UCSD-AML1 (cell line): ENCODE measurements around the gene VWA7.

ENCODE experiments used
- DNase-seq: peaks from one replicate; lab custom pipeline; 2025; ENCODE audit not compliant: unreplicated experiment; lab: John Stamatoyannopoulos, UW

Gene VWA7

DNA sequence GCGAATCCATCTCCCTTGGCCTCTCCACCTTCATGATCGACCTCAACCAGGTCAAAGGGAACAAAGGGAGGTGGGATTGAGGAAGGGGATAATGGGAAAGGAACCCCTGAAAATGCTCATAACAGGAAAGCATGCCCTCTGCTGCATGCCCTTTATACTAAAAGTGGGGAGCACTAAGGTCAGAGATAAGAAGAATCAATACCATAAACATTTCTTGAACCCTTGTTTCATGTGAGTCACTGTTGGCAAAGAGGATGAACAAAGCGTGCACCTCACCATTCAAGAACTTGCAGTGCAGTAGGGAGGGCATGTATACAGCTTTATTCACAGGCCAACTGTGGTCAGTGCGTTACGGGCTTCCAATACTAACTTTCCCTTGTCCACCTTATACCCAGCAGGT is 16.3 kb downstream of the VWA7 start:
- no peak for DNase-seq

DNA sequence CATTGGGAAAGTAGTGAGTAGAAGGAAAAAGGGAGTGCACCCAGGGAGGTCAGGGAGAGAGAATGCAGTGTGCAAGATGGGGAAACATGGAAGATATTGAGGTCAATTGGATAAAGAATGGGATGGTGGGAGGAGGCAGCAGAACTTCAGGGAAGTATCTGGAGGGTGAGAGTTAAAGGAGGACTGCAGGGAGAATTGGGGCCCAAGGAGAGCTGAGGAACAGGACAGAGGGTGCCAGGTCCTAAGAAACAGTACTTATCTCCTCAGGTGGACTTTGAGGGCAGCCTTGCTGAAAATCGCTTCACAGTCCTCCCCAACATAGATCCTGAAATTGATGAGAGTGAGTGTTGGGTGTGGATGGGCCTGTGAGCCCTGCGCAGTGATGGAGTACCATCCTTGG is 18.8 kb downstream of the VWA7 start:
- DNase-seq: no peak

DNA sequence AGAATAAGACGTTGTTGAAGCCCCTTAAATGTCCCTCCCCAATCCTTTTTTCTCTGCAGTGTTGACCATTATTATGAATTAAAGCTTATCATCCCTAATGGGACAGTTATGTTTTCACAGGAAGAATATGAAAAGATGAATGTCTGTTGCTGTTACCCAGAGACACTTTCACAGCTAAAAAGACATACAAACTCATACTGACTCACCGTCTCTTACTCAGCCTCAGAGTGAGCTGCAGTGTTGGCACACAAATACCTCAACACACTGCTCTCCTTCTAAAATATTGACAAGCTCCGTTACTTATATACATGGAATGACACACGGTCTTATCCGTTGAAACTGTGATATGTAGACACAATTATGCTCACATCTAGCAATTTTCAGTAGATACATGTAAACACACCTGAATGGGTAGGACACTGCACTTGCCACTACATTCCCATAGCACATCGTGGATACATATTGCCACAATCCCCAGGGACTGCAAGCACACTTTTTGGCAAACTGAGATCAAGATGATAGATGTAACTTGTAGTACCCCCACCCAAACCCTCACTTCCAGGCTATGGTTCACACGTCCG is 24.3 kb downstream of the VWA7 start:
- DNase-seq: no peak

DNA sequence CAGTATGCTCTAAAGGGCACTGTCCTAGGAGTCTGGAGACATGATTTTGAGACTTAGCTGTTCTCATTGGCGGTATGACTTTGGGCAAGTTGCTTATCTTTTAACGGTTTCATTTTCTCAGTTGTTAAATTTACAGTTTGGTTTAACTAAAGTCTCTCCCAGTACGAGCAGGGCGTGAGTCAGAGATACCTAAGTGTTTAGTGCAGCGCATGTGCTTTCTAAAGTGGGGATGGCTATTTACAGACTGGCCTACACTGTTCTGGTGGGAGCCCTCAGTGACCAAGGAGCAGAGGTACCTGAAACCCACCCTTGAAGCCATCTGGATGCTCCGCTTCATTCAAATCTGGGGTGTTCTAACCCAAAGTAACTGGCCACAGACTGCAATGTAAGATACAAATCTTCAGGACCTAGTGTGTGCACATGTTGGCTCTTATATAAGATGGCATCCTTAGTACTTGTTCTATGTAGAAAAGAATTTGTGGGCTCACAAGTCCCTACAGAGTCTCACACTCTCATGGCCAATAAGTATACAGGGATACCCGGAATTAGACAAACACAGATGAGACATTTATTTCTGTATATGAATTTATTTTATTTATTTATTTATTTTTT is 26.6 kb downstream of the VWA7 start:
- DNase-seq: no peak

DNA sequence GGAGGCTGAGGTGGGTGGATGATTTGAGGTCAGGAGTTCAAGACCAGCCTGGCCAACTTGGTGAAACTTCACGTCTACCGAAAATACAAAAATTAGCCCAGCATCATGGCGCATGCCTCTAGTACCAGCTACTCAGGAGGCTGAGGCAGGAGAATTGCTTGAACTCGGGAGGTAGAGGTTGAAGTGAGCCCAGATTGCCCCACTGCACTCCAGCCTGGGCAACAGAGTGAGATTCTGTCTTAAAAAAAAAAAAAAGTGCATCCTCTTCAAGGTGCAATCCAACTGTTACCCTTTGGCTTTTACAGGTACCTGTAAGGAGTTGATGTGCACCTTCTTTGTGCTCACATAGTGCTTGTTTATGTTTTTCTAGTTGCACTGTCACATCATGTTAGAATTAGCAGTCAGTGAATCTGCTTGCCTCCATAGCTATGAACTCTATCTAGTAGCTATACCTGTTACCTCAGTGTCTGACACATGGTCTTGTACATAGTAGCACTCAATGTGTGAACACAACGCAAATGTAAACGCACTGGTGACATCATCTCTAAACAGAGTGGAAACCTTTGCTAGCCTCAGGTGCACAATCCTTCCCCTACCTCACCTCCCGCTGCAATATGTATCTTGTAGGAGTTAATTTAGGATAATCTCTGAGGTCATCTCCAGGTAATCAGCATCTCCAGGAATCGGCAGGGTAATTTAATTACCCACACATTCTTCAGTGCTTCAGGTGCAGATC is 27.7 kb downstream of the VWA7 start:
- DNase-seq: no peak

DNA sequence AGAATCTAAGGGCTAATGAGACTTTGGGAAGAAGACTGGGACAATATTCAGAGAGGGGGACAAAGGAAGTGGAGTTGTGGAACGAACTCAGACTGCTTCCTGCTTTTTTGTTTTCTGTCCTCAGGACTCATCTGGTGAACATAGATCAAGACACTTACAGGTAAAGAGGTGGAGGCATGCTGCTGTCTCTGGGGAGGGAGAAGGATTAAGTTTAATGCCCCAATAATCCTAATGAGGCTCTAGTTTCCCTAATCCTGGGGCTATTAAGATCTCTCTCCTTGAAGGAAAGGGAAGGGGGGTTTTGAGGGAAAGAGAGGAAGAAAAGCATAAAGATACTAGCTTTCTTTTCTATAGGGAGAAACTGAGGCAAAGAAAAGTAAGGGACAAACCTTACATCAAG is 32.7 kb downstream of the VWA7 start:
- no peak for DNase-seq

DNA sequence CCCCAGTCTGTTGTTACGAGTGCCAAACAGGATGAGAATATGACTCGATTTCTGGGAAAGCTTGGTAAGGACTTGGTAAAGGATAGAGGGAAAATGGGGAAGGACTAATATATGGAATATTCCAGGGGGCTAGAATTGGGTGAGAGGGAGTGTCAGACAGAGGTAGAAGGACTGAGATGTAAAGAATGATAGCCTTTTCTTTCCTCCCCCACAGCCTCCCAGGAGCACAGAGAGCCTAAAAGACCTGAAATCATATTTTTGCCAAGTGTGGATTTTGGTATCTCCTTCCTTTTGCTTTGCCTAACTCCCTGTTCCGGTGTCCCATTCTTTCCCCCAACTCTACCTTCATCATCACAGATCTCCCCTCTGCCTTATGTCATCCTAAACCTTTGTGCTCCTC is 34.2 kb downstream of the VWA7 start:
- no peak for DNase-seq

DNA sequence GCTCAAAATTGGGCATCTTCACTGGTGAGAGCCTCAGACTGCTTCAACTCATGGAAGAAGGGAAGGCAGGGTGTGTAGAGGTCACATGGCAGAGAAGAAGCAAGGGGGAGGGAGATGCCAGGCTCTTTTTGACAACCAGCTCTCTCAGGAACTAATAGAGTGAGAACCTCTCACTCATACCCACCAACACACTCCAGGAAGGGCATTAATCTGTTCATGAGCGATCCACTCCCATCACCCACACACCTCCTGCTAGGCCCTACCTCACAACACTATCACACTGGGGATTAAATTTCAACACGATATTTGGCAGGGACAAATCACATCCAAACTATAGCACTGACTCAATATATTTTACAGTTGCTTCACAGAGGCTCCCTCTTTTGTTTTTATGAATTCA is 35.3 kb downstream of the VWA7 start:
- DNase-seq: no peak

DNA sequence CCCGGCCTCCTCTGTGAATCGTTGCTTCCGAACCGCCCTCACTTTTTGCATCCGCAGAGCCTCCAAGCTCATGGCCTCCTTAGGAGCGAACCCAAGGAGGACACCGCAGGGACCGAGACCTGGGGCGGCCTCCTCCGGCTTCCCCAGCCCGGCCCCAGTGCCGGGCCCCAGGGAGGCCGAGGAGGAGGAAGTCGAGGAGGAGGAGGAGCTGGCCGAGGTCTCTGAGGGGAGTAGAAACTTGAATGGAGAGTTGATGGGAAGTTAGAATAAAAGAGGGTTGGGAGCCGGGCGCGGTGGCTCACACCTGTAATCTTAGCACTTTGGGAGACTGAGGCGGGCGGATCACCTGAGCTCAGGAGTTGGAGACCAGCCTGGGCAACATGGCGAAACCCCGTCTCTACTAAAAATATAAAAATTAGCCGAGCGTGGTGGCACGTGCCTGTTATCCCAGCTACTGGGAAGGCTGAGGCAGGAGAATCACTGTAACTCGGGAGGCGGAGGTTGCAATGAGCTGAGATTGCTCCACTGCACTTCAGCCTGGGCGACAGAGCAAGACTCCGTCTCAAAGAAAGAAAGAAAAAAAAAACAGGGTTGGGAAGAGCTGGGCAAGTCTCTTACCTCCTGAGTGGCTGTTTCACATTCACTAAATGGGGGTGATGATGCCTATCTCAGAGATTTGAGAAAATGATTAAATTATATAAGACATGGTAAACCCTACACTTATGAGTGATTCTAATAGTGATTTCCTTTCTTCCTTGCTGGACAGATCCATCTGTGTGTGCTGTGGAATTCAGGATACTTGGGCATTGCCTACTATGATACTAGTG is 36.5 kb downstream of the VWA7 start:
- DNase-seq: peak; percentile 71

DNA sequence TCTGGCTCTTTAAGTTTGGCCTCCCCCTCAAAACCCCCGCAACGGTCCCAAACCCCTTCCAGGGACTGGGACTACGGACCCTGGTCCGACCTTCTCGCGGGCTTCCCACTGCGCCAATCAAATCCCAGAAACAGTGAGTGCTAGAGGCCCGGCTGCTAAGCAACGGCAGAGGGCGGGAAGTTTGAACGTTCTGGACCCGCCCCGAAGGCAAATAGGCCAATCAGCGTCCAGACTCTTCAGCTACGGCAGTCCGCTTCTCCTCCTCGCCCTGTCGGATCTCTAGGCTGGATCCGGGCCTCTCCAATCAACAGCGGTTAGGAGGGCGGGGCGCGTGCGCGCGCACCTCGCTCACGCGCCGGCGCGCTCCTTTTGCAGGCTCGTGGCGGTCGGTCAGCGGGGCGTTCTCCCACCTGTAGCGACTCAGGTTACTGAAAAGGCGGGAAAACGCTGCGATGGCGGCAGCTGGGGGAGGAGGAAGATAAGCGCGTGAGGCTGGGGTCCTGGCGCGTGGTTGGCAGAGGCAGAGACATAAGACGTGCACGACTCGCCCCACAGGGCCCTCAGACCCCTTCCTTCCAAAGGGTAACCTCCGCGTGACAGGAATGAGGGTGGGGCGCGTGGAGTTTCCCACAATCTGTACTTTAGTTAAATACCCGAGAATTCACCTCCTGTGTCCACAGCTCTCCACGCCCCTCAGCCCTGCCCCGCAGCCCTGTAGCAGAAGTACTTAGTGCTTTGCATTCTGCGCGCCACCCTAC is 37.3 kb downstream of the VWA7 start, which contains the start of gene MSH5:
MSH5 (plus strand) TSS at position 367 of the 758 bp plus-strand sequence. CDS start 462 bp downstream, outside the sequence.
- DNase-seq: peak; percentile 98

DNA sequence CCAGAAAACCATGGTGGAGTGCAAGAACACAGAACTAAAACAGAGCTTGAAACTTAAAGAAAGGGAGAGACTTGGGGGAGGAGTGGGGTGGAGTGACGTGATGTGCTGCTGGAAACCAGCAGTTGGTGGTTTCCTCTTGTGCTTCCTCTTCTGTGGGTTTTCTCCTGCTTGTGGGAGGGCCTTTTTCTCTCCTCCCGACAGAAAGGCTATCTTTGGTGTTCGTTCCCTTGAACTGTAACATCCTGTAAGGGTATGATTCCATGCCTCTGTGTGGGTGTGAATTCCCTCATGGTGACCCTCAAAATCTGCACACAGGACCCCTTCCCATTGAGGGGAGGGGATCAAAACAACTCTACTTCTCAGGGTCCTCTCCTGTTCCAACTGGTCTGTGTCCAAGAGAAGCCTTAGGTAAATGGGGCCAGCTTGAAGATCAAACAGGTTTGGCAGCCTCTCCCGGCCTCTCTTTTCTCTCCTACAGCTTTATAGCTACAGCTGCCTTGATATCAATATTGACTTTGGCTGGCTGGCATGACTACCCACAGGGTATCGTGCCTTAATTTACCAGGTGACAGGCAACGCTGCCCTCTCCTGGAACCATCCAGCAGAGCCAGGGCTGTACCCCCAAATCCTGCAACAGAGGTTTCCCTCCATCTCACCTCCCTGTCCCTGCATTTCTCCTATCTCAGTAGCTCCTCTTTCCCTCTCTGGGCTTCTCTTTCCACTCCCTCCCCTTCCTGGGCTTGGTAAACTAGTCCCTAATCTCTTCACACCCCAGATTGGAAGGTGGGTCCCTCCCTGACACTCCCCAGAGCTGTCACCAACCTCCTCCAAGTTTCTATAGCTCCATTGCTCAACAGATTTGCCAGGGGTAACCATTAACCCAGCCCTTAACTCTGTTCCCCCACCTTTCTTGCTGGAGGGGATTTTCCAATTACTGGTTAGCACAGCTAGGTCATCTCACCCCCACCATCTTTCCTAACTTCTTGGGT is 38.8 kb downstream of the VWA7 start:
- DNase-seq: peak; percentile 74

DNA sequence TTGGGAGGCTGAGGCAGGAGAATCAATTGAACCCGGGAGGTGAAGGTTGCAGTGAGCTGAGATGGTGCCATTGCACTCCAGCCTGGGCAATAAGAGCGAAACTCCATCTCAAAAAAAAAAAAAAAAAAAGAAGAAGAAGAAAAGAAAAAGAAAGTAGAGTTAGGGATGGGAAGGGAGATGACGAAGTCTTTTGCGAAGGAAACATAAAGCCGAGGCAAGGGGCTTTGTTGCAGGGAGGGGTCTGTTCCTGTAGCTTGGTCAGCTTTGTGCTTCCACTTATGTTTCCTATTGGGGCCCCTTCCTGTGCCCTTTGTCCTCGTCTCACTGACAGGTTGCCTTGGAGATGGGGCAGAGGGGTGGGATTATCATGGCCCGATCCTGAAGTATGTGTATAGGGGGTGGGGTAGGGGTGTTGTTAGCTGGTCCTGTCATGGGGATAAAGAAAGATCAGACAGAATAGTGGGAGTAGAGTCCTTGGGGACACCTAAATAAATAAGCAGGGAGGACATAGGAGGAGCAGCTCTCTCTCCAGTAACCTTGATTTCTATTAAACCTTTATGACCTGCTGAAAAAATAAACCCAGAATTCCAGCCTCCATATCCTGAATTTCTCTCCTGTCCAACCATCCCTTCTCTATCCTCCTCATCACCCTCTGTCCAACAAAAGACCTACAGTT is 39.7 kb downstream of the VWA7 start:
- peak; percentile 78 for DNase-seq

DNA sequence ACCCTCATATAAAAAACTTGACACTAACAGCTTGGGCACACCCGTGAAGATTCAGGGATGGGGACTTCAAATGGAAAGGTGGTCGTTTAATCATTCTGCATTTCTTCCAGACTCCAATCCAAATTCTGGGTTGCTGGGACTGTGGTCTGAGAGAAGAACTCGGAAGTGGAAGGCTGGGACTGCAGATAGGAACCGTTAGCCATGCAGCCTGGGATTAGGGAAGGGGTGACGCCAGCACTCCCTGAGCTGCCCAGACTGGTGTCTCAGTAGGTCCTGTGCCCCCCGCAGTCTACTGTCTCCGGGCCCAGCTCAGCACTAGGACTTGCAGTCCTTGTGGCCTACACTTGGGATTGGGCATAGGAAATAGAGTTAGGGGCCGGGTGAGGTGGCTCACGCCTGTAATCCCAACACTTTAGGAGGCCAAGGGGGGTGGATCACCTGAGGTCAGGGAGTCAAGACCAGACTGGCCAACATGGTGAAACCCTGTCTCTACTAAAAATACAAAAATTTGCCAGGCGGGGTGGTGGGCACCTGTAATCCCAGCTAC is 40.3 kb downstream of the VWA7 start:
- DNase-seq: peak; percentile 39

DNA sequence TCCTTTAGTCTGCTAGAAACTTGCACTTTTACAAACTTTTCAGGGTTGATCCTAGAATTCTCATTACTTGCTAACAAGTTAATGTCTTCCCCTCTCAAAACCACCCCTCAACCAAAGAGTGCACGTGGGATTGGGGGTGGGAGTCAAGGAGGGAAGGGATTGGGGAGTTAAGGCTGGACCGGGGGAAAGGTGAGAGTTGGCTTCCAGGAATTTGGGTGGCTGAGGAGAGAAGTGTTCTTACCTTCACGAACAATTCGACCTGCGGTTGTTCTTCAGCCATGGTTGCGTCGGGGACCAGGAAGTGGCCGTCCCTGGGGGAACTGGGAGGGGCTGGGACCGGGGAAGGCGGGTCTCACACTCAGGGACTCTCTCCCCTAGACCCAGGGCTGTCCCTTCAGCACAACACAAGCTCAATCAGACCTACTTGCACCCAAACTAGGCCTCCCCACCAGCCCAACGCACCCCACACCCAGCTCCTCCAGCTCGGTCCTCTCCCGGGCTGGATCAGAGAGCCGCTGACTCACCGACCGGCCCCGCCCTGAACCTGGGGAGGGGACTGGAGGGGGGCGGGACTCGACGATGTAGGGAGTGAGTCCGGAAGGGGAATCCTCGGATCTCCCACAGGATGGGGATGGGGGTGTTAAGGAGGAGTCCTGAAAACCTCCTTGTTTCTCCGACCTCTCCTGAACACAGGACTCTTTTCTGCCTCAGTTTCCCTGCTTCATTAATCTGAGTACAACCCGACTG is 40.9 kb downstream of the VWA7 start, which contains the start of gene CLIC1:
CLIC1 (minus strand) TSS at position 510 of the 747 bp plus-strand sequence; CDS start at position 280, 230 bp downstream.
- DNase-seq: peak; percentile 91

DNA sequence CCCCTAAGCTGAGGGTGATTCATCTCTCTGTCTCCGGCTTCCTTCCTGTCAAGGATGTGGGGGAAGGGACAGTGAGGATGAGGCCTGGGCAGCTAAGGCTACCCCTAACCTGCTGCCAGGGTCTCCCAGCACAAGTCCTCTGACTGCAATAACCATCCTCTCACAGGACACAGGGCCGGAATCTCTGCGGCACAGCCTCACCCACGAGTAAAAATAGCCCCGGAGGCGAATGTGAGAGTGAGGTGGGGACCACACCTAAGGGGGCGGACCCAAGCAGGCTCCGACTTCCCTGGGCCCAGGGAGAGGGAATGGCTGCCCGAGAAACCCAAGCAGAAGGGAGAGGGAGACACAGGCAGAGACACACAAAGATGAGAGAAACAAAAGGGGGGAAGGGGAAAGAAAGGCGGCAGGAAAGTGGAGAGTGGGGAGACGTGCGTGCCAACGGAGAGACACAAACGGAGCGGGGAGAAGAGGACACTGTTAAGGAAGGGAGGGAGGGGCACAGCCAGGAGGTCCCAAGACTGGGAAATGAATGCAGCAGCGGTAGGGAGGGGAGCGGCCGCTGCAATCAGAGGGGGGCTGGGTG is 42.2 kb downstream of the VWA7 start:
- DNase-seq: peak; percentile 78

DNA sequence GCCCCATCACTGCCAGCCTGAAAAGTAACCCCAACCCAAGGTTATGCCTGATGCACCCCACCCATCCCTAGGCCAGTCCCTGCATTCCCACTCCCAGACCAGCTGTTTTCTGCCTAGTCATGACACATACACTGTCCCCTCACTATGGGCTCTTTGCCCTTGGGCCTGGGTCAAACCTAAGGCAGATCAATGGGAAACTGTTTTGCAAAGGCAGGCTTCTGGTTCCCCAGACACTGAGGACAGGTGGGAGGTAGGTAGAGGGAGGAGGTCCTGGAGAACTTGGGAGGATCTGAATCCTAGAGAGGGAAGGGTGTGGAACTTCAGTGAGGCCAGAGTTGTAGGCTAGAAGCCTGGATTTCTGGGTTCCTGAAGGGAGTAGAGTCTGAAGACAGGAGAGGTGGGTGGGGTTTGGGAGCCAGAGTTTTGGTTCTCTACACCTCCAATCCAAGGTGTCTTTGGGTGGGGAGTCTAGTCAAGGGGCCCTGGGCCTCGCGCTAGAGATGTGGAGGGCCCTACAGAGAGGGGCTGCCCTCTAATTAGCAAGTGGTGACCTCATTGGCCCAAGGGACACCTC is 42.8 kb downstream of the VWA7 start:
- DNase-seq: no peak

DNA sequence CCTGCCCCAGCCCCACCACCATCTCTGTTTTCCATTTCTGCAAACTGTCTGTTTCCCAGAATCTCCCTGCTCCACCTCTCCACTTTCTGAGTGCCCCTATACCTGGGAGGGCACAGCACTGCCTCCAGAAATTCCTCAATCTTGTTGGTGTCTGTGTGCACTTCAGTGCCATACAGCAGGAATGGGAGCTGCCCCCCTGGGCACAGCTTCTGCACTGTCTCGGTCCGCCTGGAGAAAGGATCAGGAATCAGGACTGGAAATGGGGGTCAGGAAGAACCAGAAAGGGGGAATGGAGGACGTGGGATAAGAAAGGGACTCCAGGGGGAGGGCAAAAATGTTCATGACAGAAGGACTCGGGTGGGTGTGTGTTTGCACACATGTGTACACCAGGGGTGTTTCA is 43.4 kb downstream of the VWA7 start:
- no peak for DNase-seq
